HUES48 (cell line): ENCODE results near the gene PIAS1.

Experiments used
- H3K27ac ChIP-seq: one replicate; pipeline ENCODE4 v1.7.0; 2013; ENCODE audit warnings: low read depth, low read length, inconsistent platforms
- H3K27me3 ChIP-seq: 2 replicates; pipeline ENCODE4 v1.6.1; 2013; ENCODE audit warnings: mild to moderate bottlenecking, low read length; ENCODE audit not compliant: control insufficient read depth, insufficient read depth
- H3K36me3 ChIP-seq: 2 replicates; pipeline ENCODE4 v1.6.1; 2013; ENCODE audit warnings: low read length; ENCODE audit not compliant: control insufficient read depth, insufficient read depth
- H3K4me1 ChIP-seq: 2 replicates; pipeline ENCODE4 v1.6.1; 2013; ENCODE audit warnings: mild to moderate bottlenecking, low read length; ENCODE audit not compliant: control insufficient read depth, insufficient read depth
- H3K4me3 ChIP-seq: 2 replicates; pipeline ENCODE4 v1.5.1; 2013; ENCODE audit warnings: mild to moderate bottlenecking, low read depth, low read length
- H3K9ac ChIP-seq: 2 replicates; pipeline ENCODE4 v1.6.1; 2013; ENCODE audit warnings: mild to moderate bottlenecking, low read depth, low read length, moderate library complexity
- H3K9me3 ChIP-seq: 2 replicates; pipeline ENCODE4 v1.6.1; 2013; ENCODE audit warnings: low read length; ENCODE audit not compliant: control insufficient read depth, insufficient read depth

The PIAS1 gene

DNA sequence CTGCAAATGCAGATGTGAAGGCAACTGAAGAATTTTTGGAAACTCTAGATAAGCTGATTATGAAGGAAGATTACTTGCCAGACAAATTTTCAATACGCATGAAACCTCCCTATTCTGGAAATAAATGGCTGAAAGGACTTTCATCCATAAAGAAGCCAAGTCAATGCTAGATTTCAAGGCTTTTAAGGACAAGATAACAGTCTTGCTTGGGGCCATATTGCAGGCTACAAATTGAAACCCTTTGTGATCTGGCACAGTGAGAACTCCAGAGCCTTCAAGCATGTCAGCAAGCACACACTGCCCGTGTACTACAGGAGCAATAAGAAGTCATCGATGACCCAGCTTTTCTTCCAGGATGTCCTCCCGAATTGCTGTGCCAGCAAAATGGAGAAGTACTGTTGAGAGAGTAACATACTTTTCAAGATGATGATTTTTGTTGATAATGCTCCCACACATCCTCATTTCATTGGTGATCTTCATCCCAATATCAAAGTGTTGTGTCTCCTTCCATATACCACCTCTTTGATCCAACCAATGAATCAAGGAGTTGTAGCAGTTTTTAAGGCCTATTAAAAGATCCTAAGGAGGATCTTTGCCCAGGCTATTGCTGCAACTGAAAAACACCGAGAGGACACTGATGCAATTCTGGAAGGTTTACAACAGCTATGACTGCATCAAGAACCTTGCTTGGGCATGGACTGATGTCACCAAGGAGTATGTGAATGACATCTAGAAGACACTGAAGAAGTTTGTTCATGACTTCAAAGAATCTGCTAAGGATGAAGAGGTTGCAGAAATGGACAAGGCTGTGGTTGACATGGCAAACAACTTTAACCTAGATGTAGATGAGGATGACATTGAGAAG, 130.7 kb downstream of the PIAS1 start:
- H3K4me1 ChIP-seq, result no peaks in the 10 kb centered on the region
- H3K4me3 ChIP-seq, result no peak overlapping the region
- no peak overlapping the region for H3K9ac ChIP-seq
- H3K27ac ChIP-seq, result no peak overlapping the region
- no peaks in the 10 kb centered on the region for H3K9me3 ChIP-seq
- H3K27me3 ChIP-seq, result no peaks in the 10 kb centered on the region
- peaks cover 81% of the 10 kb centered on the region for H3K36me3 ChIP-seq

DNA sequence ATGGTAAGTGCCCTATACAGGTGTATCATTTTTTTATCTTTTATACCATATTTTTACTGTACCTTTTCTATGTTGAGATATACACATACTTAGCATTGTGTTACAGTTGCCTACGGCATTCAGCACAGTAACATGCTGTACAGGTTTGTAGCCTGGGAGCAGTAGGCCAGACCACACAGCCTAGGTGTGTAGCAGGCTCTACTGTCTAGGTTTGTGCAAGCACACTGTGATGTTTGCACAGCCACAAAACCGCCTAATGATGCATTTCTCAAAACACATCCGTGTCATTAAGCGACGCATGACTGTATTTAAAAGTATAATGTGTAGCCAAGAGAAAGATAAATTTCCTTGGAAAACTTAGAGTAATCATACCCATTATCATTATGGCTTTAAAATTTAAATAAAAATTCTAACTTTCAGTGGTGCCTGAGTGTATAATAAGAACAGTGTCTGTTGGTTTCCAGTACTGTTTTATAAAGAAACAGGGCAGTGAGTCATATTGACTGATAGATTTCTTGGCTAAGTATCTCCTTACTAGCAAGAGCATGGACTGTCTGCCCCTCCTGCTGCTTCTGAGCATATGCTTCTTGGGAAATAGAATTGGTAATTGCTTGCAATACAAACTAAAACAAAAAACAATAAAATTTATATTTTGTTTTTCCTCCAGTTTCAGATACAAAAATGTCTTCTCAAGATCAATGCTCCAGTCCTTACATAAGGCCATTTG, 132.7 kb downstream of the PIAS1 start:
- no peak overlapping the region for H3K9ac ChIP-seq
- H3K36me3 ChIP-seq, result peaks cover 71% of the 10 kb centered on the region
- H3K27me3 ChIP-seq, result no peaks in the 10 kb centered on the region
- no peak overlapping the region for H3K27ac ChIP-seq
- H3K9me3 ChIP-seq, result no peaks in the 10 kb centered on the region
- H3K4me3 ChIP-seq, result no peak overlapping the region
- H3K4me1 ChIP-seq, result peaks cover 11% of the 10 kb centered on the region

DNA sequence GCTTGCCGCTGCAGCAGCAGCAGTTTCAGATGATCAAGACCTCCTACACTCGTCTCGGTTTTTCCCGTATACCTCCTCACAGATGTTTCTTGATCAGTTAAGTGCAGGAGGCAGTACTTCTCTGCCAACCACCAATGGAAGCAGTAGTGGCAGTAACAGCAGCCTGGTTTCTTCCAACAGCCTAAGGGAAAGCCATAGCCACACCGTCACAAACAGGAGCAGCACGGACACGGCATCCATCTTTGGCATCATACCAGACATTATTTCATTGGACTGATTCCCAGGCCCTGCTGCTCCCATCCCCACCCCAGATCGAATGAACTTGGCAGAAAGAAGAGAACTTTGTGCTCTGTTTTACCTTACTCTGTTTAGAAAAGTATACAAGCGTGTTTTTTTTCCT, 133.4 kb downstream of the PIAS1 start:
- Histone ChIP-seq H3K27ac (no peak overlapping the region), H3K27me3 (no peaks in the 10 kb centered on the region), H3K9ac (no peak overlapping the region), H3K4me1 (peaks cover 13% of the 10 kb centered on the region), H3K36me3 (peaks cover 73% of the 10 kb centered on the region), H3K9me3 (no peaks in the 10 kb centered on the region), H3K4me3 (no peak overlapping the region)

DNA sequence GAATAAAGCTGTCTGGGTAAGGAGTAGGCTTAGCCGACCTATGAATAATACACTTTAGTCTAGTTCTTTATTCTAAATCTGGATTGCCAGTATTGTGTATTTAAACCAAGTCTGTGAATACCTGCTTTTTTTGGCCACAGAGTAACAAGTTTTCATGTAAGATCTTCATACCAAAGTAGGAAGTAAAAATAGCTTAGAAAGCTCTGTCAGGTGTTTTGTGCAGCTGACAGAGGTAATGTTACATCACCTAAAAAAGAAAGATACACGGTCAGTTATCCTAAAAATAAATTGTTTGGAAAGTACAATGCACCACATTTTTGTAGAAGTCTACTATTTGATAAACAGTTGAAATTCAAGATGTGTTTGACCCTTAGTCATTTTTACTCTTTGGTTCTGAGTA, 134.5 kb downstream of the PIAS1 start:
- H3K9ac ChIP-seq, result no peak overlapping the region
- H3K36me3 ChIP-seq, result peaks cover 73% of the 10 kb centered on the region
- no peaks in the 10 kb centered on the region for H3K27me3 ChIP-seq
- no peak overlapping the region for H3K4me3 ChIP-seq
- no peaks in the 10 kb centered on the region for H3K9me3 ChIP-seq
- H3K27ac ChIP-seq, result no peak overlapping the region
- H3K4me1 ChIP-seq, result peaks cover 13% of the 10 kb centered on the region

DNA sequence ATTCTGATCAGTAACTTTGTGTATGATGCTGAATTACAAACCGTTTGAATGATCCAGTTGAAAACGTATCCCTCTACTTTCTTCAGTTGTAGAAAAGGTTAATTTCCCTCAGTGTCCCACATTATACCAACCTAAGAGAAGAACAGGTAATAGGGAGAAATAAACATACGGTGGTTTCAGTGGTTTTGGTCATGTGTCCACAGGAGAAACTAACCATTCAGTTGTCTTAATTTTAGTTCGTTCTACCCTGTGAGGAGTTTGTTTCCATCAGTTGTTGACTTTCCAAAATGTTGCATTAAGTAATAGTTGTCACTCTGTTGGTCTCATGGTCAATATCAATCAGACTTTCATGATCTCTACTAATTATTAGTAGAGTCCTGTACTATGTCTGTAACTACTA, 135.9 kb downstream of the PIAS1 start:
- Histone ChIP-seq H3K4me1 (peaks cover 13% of the 10 kb centered on the region), H3K27me3 (no peaks in the 10 kb centered on the region), H3K27ac (no peak overlapping the region), H3K36me3 (peaks cover 63% of the 10 kb centered on the region), H3K4me3 (no peak overlapping the region), H3K9ac (no peak overlapping the region), H3K9me3 (no peaks in the 10 kb centered on the region)

DNA sequence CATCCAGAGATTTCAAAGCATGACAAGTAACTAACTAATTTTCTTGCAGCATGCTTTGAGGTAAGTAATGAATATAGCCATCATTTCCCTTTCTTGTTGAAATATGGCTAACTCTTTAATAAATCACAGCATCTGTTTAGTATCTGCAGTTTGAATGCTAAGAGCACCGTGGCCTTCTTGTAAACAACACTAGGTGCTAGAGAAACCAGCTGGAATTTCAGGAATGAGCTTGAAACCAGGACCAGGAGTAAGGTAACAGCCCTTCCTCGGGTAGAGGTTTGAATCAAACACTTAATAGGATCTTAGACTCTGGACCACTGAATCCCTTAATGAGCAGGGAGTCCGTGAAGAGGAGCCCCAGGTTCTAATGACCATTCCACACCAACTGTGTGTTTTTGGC, 137.4 kb downstream of the PIAS1 start:
- Histone ChIP-seq H3K9ac (no peak overlapping the region), H3K4me1 (peaks cover 13% of the 10 kb centered on the region), H3K9me3 (no peaks in the 10 kb centered on the region), H3K27ac (peak overlapping the region; percentile 14), H3K36me3 (peaks cover 55% of the 10 kb centered on the region), H3K27me3 (no peaks in the 10 kb centered on the region), H3K4me3 (no peak overlapping the region)

DNA sequence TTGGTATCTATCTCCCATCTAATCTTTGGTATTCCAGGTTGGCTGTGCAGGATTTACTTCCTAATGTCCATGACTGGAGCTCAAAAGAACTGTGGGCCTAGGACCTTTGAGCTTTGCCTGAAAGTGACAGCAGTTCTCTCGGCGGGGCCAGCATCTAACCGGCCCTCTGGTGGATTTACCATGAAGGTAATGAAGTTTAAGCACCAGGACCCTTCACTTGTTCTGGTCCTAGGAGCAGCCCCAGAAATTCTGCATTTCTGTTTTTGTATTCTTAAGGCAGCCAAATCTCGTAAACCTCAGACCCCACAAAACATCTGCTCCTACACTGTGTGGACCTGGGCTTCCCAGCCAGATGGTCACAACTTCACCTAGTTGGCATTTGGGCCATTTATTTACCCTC, 138.0 kb downstream of the PIAS1 start:
- Histone ChIP-seq H3K9me3 (no peaks in the 10 kb centered on the region), H3K36me3 (peaks cover 50% of the 10 kb centered on the region), H3K4me1 (peaks cover 13% of the 10 kb centered on the region), H3K9ac (no peak overlapping the region), H3K27ac (no peak overlapping the region), H3K4me3 (no peak overlapping the region), H3K27me3 (no peaks in the 10 kb centered on the region)

DNA sequence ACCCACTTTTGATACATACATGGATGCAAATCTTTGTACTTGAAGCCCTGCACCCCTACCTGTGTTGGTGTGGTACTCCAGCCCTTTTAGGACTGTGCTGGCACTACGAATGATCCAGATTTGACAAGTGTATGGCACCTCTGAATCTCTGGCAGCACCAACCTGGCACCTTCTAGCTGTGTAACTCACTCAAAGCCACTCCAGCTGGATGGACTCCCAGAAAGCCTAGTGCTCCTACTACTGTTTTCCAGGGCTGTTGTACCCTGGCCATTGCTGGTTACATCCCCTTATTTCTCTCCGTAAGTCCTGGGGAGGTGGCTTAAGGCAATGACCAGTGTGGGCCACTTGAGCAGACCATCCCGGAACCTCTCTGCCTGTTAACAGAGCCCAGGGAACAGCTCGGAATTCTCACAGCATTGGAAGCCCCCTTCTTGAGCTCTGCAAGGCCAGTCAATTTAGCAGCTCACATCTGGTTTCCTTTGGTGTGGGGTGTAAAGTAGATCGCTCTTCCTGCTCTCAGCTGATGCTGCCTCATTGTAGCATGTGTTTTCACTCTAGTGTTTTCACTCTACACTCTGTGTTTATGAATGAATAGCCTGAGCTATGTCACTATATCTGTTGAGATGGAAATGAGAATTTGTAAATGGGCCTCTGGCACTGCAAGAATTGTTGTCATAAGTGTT, 138.8 kb downstream of the PIAS1 start:
- Histone ChIP-seq H3K4me3 (no peak overlapping the region), H3K27ac (no peak overlapping the region), H3K9ac (no peak overlapping the region), H3K36me3 (peaks cover 42% of the 10 kb centered on the region), H3K27me3 (no peaks in the 10 kb centered on the region), H3K4me1 (peaks cover 13% of the 10 kb centered on the region), H3K9me3 (no peaks in the 10 kb centered on the region)

DNA sequence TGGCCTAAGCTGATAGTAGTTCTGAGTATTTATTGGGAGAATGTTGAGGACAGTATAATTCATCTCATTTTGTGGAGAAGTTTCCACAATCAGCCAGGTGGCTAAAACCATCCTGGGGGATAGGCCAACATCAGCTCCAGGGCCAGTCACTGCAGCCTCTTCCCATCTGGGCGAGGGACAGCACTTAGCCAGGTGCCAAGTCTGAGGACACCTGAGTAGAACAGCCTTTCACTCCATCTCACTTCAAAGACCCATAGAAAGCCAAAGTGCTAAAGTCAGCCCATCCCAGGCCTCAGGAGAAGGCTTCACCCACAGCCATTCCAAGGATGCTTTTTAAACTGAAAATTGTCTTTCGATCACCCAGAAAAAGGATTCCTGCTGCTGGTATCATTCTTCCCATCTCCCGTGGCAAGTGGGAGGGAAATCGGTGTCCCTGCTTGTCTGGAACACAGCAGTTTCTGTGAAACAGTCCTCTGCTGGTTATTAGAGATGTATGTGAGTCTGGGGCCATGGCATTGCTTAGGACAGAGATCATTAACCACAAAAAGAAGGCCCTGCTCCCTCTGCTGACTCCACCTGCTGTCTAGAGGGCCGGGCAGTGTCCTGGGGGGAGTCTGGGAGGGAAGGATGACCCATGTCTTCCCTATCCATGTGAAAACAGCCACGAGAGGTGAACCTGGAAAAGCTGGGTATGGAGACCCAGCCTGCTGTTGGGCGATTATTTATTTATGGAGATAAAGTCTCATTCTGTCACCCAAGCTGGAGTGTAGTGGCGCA, 141.4 kb downstream of the PIAS1 start:
- peaks cover 16% of the 10 kb centered on the region for H3K4me1 ChIP-seq
- H3K27ac ChIP-seq, result no peak overlapping the region
- H3K9me3 ChIP-seq, result no peaks in the 10 kb centered on the region
- H3K4me3 ChIP-seq, result no peak overlapping the region
- H3K36me3 ChIP-seq, result peaks cover 26% of the 10 kb centered on the region
- H3K27me3 ChIP-seq, result no peaks in the 10 kb centered on the region
- H3K9ac ChIP-seq, result no peak overlapping the region

DNA sequence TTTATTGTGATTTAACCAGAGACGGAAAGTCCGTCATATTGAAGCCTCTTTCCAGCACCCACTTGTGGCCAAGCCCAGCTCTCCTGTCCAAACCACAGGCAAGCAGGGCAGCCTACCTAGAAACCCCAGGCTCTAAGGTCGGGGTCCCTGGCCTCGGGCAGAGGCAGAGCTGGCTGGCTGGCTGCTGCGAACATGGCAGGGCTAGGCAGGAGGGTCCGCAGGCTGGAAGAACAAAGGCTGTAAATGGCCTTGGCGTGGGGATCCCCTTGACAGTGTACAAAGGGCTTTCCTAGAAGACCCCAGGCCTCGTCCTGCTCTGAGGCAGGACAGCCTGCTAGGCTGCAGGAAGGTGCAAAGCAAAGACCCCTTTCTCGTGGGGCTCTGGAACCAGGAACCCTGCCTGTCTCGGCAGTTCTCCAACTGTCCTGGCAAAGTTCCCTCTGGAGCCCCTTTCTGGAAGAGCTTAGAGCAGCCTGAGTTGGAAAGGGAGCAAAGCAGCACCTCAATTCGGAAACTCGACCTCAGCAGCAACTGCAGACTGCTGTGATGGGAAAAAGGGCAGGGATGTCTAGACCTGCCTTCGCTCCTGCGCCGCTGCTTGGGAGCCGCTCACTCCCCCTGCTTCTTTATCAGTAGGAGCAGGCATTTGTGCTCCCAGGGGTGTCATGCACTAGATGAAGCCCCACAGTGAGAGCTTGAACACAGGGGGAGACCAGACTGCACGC, 142.5 kb downstream of the PIAS1 start:
- no peak overlapping the region for H3K9ac ChIP-seq
- H3K4me1 ChIP-seq, result peaks cover 11% of the 10 kb centered on the region
- no peaks in the 10 kb centered on the region for H3K27me3 ChIP-seq
- H3K27ac ChIP-seq, result no peak overlapping the region
- H3K9me3 ChIP-seq, result no peaks in the 10 kb centered on the region
- peaks cover 23% of the 10 kb centered on the region for H3K36me3 ChIP-seq
- no peak overlapping the region for H3K4me3 ChIP-seq
